HG02981 (cell line): ENCODE measurements around the gene SRSF4.

Experiments
- ATAC-seq: cut with Tn5 transposase; IDR thresholded peaks from one replicate; pipeline ENCODE4 v1.9.1; 2021; ENCODE audit warnings: mild to moderate bottlenecking, moderate library complexity; ENCODE audit not compliant: unreplicated experiment

The SRSF4 gene

GRCh38 chr1:29099286-29099685 lies 82.4 kb downstream of the SRSF4 start:
- no peak for ATAC-seq
